IMR-90 (cell line): Measurements from ENCODE around the gene VDR. TPM values are rescaled to one million over a fixed set of nuclear protein-coding genes. Genes with fewer than 3 reads are reported as not detected.

Experiments
- ATAC-seq: fragments of 200-7000 bp; cut with Tn5 transposase; 2 replicates; pipeline ENCODE4 v1.9.1; 2020; ENCODE audit warnings: low read depth, mild to moderate bottlenecking, moderate library complexity
- BruUV-seq: library from RNA; stranded (reverse); fragments of 400-500 nt; replicated peaks from 2 replicates; lab custom pipeline; 2021; lab: Mats Ljungman, UMichigan
- CTCF ChIA-PET: fragments of 300-600 bp; formaldehyde crosslinking; extraction: SDS; loops from one replicate; lab custom pipeline; 2021; ENCODE audit warnings: antibody characterized with exemption; lab: Yijun Ruan, JAX
- POLR2A ChIA-PET: fragments of 300-600 bp; sonication (Branson Sonifier 250); formaldehyde crosslinking; loops from one replicate; lab custom pipeline; 2022; ENCODE audit warnings: antibody characterized with exemption; ENCODE audit not compliant: unreplicated experiment; lab: Charles Lee
- DNase-seq: peaks from one replicate; pipeline ENCODE4 v3.0.0; 2013
- H2AFZ ChIP-seq: replicated peaks from 2 replicates; pipeline ENCODE3; 2013; ENCODE audit warnings: low read length, mild to moderate bottlenecking; ENCODE audit not compliant: poor library complexity
- H2AK5ac ChIP-seq: 2 replicates; pipeline ENCODE4 v1.6.1; 2013; ENCODE audit warnings: low read depth, low read length, inconsistent platforms
- H2AK9ac ChIP-seq: replicated peaks from 2 replicates; pipeline ENCODE3; 2013; ENCODE audit warnings: mild to moderate bottlenecking, low read depth, low read length, moderate library complexity; ENCODE audit not compliant: poor library complexity
- H2BK120ac ChIP-seq: 2 replicates; pipeline ENCODE4 v1.6.1; 2013; ENCODE audit warnings: low read depth, low read length, inconsistent platforms
- H2BK15ac ChIP-seq: 3 replicates; pipeline ENCODE4 v1.6.1; 2013; ENCODE audit warnings: low read depth, low read length, inconsistent platforms
- H2BK20ac ChIP-seq: 2 replicates; pipeline ENCODE4 v1.6.1; 2013; ENCODE audit warnings: low read depth, mild to moderate bottlenecking, inconsistent platforms, low read length, moderate library complexity
- H2BK5ac ChIP-seq: 2 replicates; pipeline ENCODE4 v1.6.1; 2013; ENCODE audit warnings: mild to moderate bottlenecking, low read depth, low read length, inconsistent platforms; ENCODE audit not compliant: poor library complexity, severe bottlenecking
- H3K14ac ChIP-seq: replicated peaks from 2 replicates; pipeline ENCODE4 v1.6.1; 2013; ENCODE audit warnings: low read depth, low read length, inconsistent platforms
- H3K18ac ChIP-seq: 2 replicates; pipeline ENCODE4 v1.6.1; 2013; ENCODE audit warnings: low read depth, low read length, control low read depth
- H3K23ac ChIP-seq: 2 replicates; pipeline ENCODE4 v1.6.1; 2013; ENCODE audit warnings: low read depth, low read length, inconsistent platforms
- H3K27ac ChIP-seq: 2 replicates; pipeline ENCODE4 v1.5.1; 2013; ENCODE audit warnings: mild to moderate bottlenecking, control low read depth, low read length; ENCODE audit not compliant: insufficient read depth
- H3K27me3 ChIP-seq: 2 replicates; pipeline ENCODE4 v1.6.1; 2013; ENCODE audit warnings: low read length; ENCODE audit not compliant: control insufficient read depth, insufficient read depth
- H3K36me3 ChIP-seq: 2 replicates; pipeline ENCODE4 v1.6.1; 2013; ENCODE audit warnings: low read length, mixed read lengths; ENCODE audit not compliant: control insufficient read depth, insufficient read depth
- H3K4ac ChIP-seq: 2 replicates; pipeline ENCODE4 v1.6.1; 2013; ENCODE audit warnings: low read depth, low read length, inconsistent platforms
- H3K4me1 ChIP-seq: 2 replicates; pipeline ENCODE4 v1.6.1; 2013; ENCODE audit warnings: low read length, mixed read lengths; ENCODE audit not compliant: control insufficient read depth, insufficient read depth
- H3K4me2 ChIP-seq: 2 replicates; pipeline ENCODE4 v1.6.1; 2013; ENCODE audit warnings: low read depth, mild to moderate bottlenecking, control low read depth, low read length, moderate library complexity
- H3K4me3 ChIP-seq: 2 replicates; pipeline ENCODE4 v1.5.1; 2013; ENCODE audit warnings: low read depth, mild to moderate bottlenecking, control low read depth, low read length, moderate library complexity; ENCODE audit not compliant: insufficient read depth
- H3K56ac ChIP-seq: 2 replicates; pipeline ENCODE4 v1.6.1; 2013; ENCODE audit warnings: low read length, inconsistent platforms; ENCODE audit not compliant: insufficient read depth; ENCODE audit errors: extremely low read depth
- H3K79me1 ChIP-seq, 2 experiments: 2 replicates each; pipeline ENCODE4 v1.6.1; 2013; ENCODE audit warnings: low read length in 2 of 2, inconsistent platforms in 1 of 2, low read depth in 1 of 2
- H3K9ac ChIP-seq: 2 replicates; pipeline ENCODE4 v1.6.1; 2013; ENCODE audit warnings: low read depth, low read length, control low read depth
- H3K9me1 ChIP-seq: 2 replicates; pipeline ENCODE4 v1.6.1; 2013; ENCODE audit warnings: low read length, inconsistent platforms; ENCODE audit not compliant: insufficient read depth
- H3K9me3 ChIP-seq: 2 replicates; pipeline ENCODE4 v1.6.1; 2013; ENCODE audit warnings: low read length; ENCODE audit not compliant: control insufficient read depth, insufficient read depth
- H4K20me1 ChIP-seq: 2 replicates; pipeline ENCODE4 v1.6.1; 2013; ENCODE audit warnings: low read length, inconsistent platforms; ENCODE audit not compliant: insufficient read depth
- H4K5ac ChIP-seq: 2 replicates; pipeline ENCODE4 v1.6.1; 2013; ENCODE audit warnings: mild to moderate bottlenecking, low read depth, low read length, control low read depth
- H4K8ac ChIP-seq, 2 experiments: 2 replicates each; pipeline ENCODE4 v1.6.1; 2013; ENCODE audit warnings: low read depth in 2 of 2, low read length in 2 of 2, control low read depth in 1 of 2, inconsistent platforms in 1 of 2
- H4K91ac ChIP-seq: 2 replicates; pipeline ENCODE4 v1.6.1; 2013; ENCODE audit warnings: low read depth, low read length, inconsistent platforms; ENCODE audit not compliant: insufficient read depth
- CHD1 ChIP-seq: IDR thresholded peaks from 2 replicates; pipeline ENCODE4 v1.6.1; 2012; ENCODE audit warnings: low read depth, low read length, improper control_type of control experiment
- FOS ChIP-seq: fragments of 150-350 bp; IDR thresholded peaks from 2 replicates; pipeline ENCODE4 v1.6.1; 2016; ENCODE audit warnings: low read depth, low read length
- MAFK ChIP-seq: IDR thresholded peaks from 2 replicates; pipeline ENCODE4 v1.6.1; 2012; ENCODE audit warnings: low read depth, low read length, improper control_type of control experiment
- MAZ ChIP-seq: IDR thresholded peaks from 2 replicates; pipeline ENCODE4 v1.6.1; 2012; ENCODE audit warnings: low read depth, mild to moderate bottlenecking, low read length, improper control_type of control experiment, moderate library complexity, borderline replicate concordance
- MXI1 ChIP-seq: IDR thresholded peaks from 2 replicates; pipeline ENCODE4 v1.6.1; 2012; ENCODE audit warnings: low read depth, mild to moderate bottlenecking, low read length, moderate library complexity, borderline replicate concordance
- POLR2A ChIP-seq: IDR thresholded peaks from 2 replicates; pipeline ENCODE4 v1.6.1; 2012; ENCODE audit warnings: mild to moderate bottlenecking, low read depth, low read length
- RAD21 ChIP-seq: IDR thresholded peaks from 2 replicates; pipeline ENCODE4 v1.6.1; 2012; ENCODE audit warnings: low read length, improper control_type of control experiment
- RCOR1 ChIP-seq: IDR thresholded peaks from 2 replicates; pipeline ENCODE4 v1.6.1; 2012; ENCODE audit warnings: mild to moderate bottlenecking, low read length, improper control_type of control experiment; ENCODE audit not compliant: insufficient replicate concordance
- SMC3 ChIP-seq: fragments of 150-350 bp; IDR thresholded peaks from 2 replicates; pipeline ENCODE4 v1.6.1; 2016; ENCODE audit warnings: low read depth, mild to moderate bottlenecking, antibody characterized with exemption, low read length, moderate library complexity
- USF2 ChIP-seq: fragments of 150-350 bp; IDR thresholded peaks from 2 replicates; pipeline ENCODE4 v1.6.1; 2017; ENCODE audit warnings: mild to moderate bottlenecking, antibody characterized with exemption, low read length, low read depth
- WGBS, 2 experiments: methylation state at CpG; one replicate each; pipeline versions ENCODE4 v1.1.5 to v1.1.7; 2013; ENCODE audit warnings: missing lambda C conversion rate in 2 of 2; ENCODE audit not compliant: insufficient read length in 1 of 2; ENCODE audit errors: extremely low coverage in 2 of 2; 5-methylcytosine and 5-hydroxymethylcytosine counted together
- dilution Hi-C: fragments of 300-500 bp; cut with HindIII; formaldehyde crosslinking; loops from one replicate; pipeline ENCODE4 v1.14.3; 2018; ENCODE audit warnings: low sequenced_read_pairs; ENCODE audit not compliant: unreplicated experiment
- in situ Hi-C: fragments of 300-500 bp; cut with MboI; formaldehyde crosslinking; loops from 3 replicates; pipeline ENCODE4 v1.14.3; 2019; ENCODE audit warnings: low sequenced_read_pairs, inconsistent platforms, mixed read lengths
- intact Hi-C: fragments of 100-400 bp; cut with micrococcal nuclease; formaldehyde crosslinking; loops from 2 replicates; pipeline ENCODE4 v1.10.0; 2022
- polyA plus RNA-seq, 3 experiments: library from polyadenylated mRNA; depleted of rRNA; stranded (reverse); fragments of >200 nt; gene quantifications; 2 replicates each; pipeline ENCODE4 v1.2.3, GENCODE V29; 2012; ENCODE audit warnings: low replicate concordance in 1 of 3
- total RNA-seq: library from RNA; depleted of rRNA; stranded (reverse); fragments of >200 nt; gene quantifications from 2 replicates; pipeline ENCODE4 v1.2.3, GENCODE V29; 2012

The VDR gene
- total and polyA plus RNA-seq, 2 of the 4 experiments (the other 2 are of a cell fraction): 5.4 to 8.5 TPM

- intact Hi-C loops: no loop called here
- 94% methylated on average over 3 of the region's 4 CpGs; no CpG with 5 or more reads in 1 of the 2 experiments for WGBS, 2 experiments
- no peak overlapping the region for H2AK9ac ChIP-seq
- peaks cover 17% of the 10 kb centered on the region; the same call in 1 of the 2 replicates for H3K9me1 ChIP-seq
- H3K27me3 ChIP-seq: no peaks in the 10 kb centered on the region
- H2AFZ ChIP-seq: no peak overlapping the region
- H3K56ac ChIP-seq: no peak overlapping the region
- ChIA-PET POLR2A (no interaction called here), CTCF (no interaction called here)
- H3K4me2 ChIP-seq: no peak overlapping the region
- no peak overlapping the region for H3K14ac ChIP-seq
- 0 out of 2 replicates have a peak, but pooled peaks cover 10% of the 10 kb centered on the region for H4K20me1 ChIP-seq
- H4K5ac ChIP-seq: no peak overlapping the region
- H3K9ac ChIP-seq: no peak overlapping the region
- no peak overlapping the region for H4K8ac ChIP-seq
- no peak overlapping the region for H4K91ac ChIP-seq
- no peak for TF ChIP-seq SMC3
- no peak for TF ChIP-seq RAD21
- TF ChIP-seq MAFK: no peak
- TF ChIP-seq RCOR1: no peak
- no peak for TF ChIP-seq POLR2A
- TF ChIP-seq USF2: no peak
- no peak for TF ChIP-seq CHD1
- no peak for TF ChIP-seq MAZ
- no peak for TF ChIP-seq FOS
- no peak for TF ChIP-seq MXI1
- H2BK120ac ChIP-seq: no peak overlapping the region
- H2BK5ac ChIP-seq: no peak overlapping the region
- H2AK5ac ChIP-seq: no peak overlapping the region
- H2BK15ac ChIP-seq: no peak overlapping the region
- H3K9me3 ChIP-seq: no peaks in the 10 kb centered on the region
- no peak overlapping the region for H2BK20ac ChIP-seq
- H3K36me3 ChIP-seq: no peaks in the 10 kb centered on the region; the same call in 1 of the 2 replicates
- no peak overlapping the region for H3K4ac ChIP-seq
- ATAC-seq (no peak), DNase-seq (no peak)
- H3K23ac ChIP-seq: no peak overlapping the region
- in situ Hi-C loops: no loop called here
- H3K4me3 ChIP-seq: no peak overlapping the region
- no TSS peak for BruUV-seq
- H3K18ac ChIP-seq: no peak overlapping the region
- dilution Hi-C loops: no loop called here
- H3K79me1 ChIP-seq: peaks cover 10 to 35% of the 10 kb centered on the region in 2 experiments; a peak in 1 of 4 replicates
- 0 out of 2 replicates have a peak, but pooled peaks cover 3% of the 10 kb centered on the region for H3K4me1 ChIP-seq
- no peak overlapping the region for H3K27ac ChIP-seq
Measured at GRCh38 chr12:47896022-47896421, 8.8 kb downstream of the VDR start.
